ENCODE measurements around the gene MYO18A. TPM values are rescaled to one million over a fixed set of nuclear protein-coding genes. Genes with fewer than 3 reads are reported as not detected.

The MYO18A gene
- total RNA-seq, 1 donor from 2014 or later = 48.2 TPM

DNA sequence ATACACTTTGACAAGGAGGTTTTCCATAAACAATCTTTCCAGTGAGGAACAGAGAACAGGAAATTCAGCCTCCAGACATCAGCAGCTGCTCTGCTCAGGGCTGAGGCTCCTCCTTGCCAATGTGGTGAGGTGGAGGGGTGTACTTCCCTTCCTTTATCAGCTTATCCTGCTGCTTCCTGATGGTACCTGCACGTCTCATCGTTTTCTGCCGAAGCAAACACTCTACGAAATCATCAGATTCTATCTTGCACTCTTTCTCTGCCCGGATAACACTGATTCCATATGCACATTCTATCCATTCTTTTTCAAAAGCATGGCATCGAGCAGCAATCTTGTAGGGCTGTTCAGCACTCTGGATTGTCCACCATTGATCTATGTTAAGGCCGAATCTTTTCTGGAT is 159.0 kb downstream of the MYO18A start:
- Mint-ChIP-seq H3K4me3 (no peak overlapping the region), H3K27me3 (ENCODE audit: low read depth) (peaks cover 54% of the 10 kb centered on the region), H3K27ac (ENCODE audit: unreplicated experiment) (no peak overlapping the region), H3K36me3 (ENCODE audit: low read depth) (no peaks in the 10 kb centered on the region), H3K9me3 (no peaks in the 10 kb centered on the region), H3K4me1 (peaks cover 18% of the 10 kb centered on the region)
- TF ChIP-seq, protein P1, sequence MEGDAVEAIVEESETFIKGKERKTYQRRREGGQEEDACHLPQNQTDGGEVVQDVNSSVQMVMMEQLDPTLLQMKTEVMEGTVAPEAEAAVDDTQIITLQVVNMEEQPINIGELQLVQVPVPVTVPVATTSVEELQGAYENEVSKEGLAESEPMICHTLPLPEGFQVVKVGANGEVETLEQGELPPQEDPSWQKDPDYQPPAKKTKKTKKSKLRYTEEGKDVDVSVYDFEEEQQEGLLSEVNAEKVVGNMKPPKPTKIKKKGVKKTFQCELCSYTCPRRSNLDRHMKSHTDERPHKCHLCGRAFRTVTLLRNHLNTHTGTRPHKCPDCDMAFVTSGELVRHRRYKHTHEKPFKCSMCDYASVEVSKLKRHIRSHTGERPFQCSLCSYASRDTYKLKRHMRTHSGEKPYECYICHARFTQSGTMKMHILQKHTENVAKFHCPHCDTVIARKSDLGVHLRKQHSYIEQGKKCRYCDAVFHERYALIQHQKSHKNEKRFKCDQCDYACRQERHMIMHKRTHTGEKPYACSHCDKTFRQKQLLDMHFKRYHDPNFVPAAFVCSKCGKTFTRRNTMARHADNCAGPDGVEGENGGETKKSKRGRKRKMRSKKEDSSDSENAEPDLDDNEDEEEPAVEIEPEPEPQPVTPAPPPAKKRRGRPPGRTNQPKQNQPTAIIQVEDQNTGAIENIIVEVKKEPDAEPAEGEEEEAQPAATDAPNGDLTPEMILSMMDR (conservative IDR thresholded peaks at IDR 0.05) = no peak
- DNase-seq (ENCODE audit: low read depth, low spot score) = no peak

Other genes starting within 250 kb of the MYO18A start
- 60.8 and 64.7 TPM in 2 replicates for gene PHF12, start 228.9 kb downstream of the MYO18A start, total RNA-seq
- 0.30 and 0.72 TPM in 2 replicates for gene SEZ6, start 174.4 kb downstream of the MYO18A start, total RNA-seq
- 3.3 and 4.1 TPM in 2 replicates for gene PIPOX, start 137.3 kb downstream of the MYO18A start, total RNA-seq
- gene CRYBA1, start 66.5 kb upstream of the MYO18A start, total RNA-seq = 1.9 and 2.4 TPM in 2 replicates
- 61.7 and 72.1 TPM in 2 replicates for gene NUFIP2, start 113.8 kb upstream of the MYO18A start, total RNA-seq
- 80.9 and 81.9 TPM in 2 replicates for gene TAOK1, start 210.0 kb upstream of the MYO18A start, total RNA-seq